Kidney (tissue), 14 donors: Measurements from ENCODE around the gene DUSP10. TPM values are rescaled to one million over a fixed set of nuclear protein-coding genes. Genes with fewer than 3 reads are reported as not detected.

Experiments used
- DNase-seq, 5 donors: peaks; one replicate each; pipeline ENCODE4 v3.0.0-alpha.2; 2013 to 2020
- FAIRE-seq: peaks from 2 replicates; lab custom pipeline; 2012; peaks lifted over from hg19 to GRCh38; lab: Jason Lieb, UNC
- H3K27ac ChIP-seq, 2 donors: one replicate each; pipeline ENCODE4 v1.7.0; 2013; ENCODE audit warnings: low read depth in 2 of 2, low read length in 2 of 2, inconsistent platforms in 1 of 2
- H3K27me3 ChIP-seq: one replicate; pipeline ENCODE4 v1.7.1; 2013; ENCODE audit warnings: low read length, inconsistent platforms; ENCODE audit not compliant: control insufficient read depth, insufficient read depth
- H3K36me3 ChIP-seq, 3 donors: one replicate each; pipeline versions ENCODE4 v1.7.0 to v1.7.1; 2013; ENCODE audit warnings: low read length in 3 of 3, control low read depth in 1 of 3, inconsistent platforms in 1 of 3; ENCODE audit not compliant: insufficient read depth in 3 of 3, control insufficient read depth in 2 of 3
- H3K4me1 ChIP-seq, 3 donors: one replicate each; pipeline versions ENCODE4 v1.7.0 to v1.7.1; 2013; ENCODE audit warnings: low read length in 3 of 3, inconsistent platforms in 1 of 3, low read depth in 1 of 3; ENCODE audit not compliant: control insufficient read depth in 2 of 3, insufficient read depth in 2 of 3
- H3K4me3 ChIP-seq, 3 donors: one replicate each; pipeline versions ENCODE4 v1.7.0 to v1.8.1; 2013; ENCODE audit warnings: low read length in 3 of 3, control low read depth in 1 of 3, inconsistent platforms in 1 of 3
- H3K9ac ChIP-seq, 3 donors: one replicate each; pipeline versions ENCODE4 v1.7.0 to v1.7.1; 2013; ENCODE audit warnings: low read length in 3 of 3, control low read depth in 1 of 3, inconsistent platforms in 1 of 3
- H3K9me3 ChIP-seq, 3 donors: one replicate each; pipeline versions ENCODE4 v1.7.0 to v1.7.1; 2013; ENCODE audit warnings: low read length in 3 of 3, control low read depth in 1 of 3, inconsistent platforms in 1 of 3; ENCODE audit not compliant: control insufficient read depth in 2 of 3, insufficient read depth in 1 of 3
- intact Hi-C: fragments of 100-400 bp; cut with DNase I; formaldehyde crosslinking; loops from one replicate; pipeline ENCODE4 v1.11.1; 2022
- polyA plus RNA-seq: library from polyadenylated mRNA; stranded (reverse); fragments of 350-450 nt; fragmentation: Illumina TruSeq; extraction: RNeasy Lipid Tissue Mini Kit (QIAGEN cat#74804); gene quantifications from one replicate; pipeline ENCODE4 v1.2.3, GENCODE V29; 2014; ENCODE audit warnings: low read depth, low replicate concordance; ENCODE audit not compliant: insufficient read depth
- total RNA-seq: library from RNA; stranded (reverse); fragmentation: NEBNext Ultra II Directional; extraction: Animal tissue kit (Norgen Biotek cat#: 25700); gene quantifications from one replicate; pipeline ENCODE4 v1.2.1, GENCODE V29; 2021
- TF ChIP-seq, protein P1 (sequence below): IDR thresholded peaks from 3 replicates; pipeline ENCODE4 v1.5.1; 2012; ENCODE audit warnings: mild to moderate bottlenecking, moderate library complexity, borderline replicate concordance; ENCODE audit not compliant: insufficient read depth; ENCODE audit errors: extremely low read depth
- donor health status: control.
- donor health status: control.
- donor health status: control.
- donor health status: control.
- donor health status: control.
- donor health status: DM: yes; HTN: yes; CAD: no.
- donor health status: Normal renal cell carcinoma (clear cell type).

Gene DUSP10
- total and polyA plus RNA-seq, 2 donors from 2014 or later, result 1.0 to 5.3 TPM

GRCh38 chr1:221717485-221717853 is 24.4 kb downstream of the DUSP10 start:
- Histone ChIP-seq H3K9ac (no peak overlapping the region), H3K9me3 (no peaks in the 10 kb centered on the region), H3K4me1 (peaks cover 0 to 5% (median 0%) of the 10 kb centered on the region in 3 donors), H3K27ac (no peak overlapping the region), H3K4me3 (no peak overlapping the region), H3K36me3 (no peaks in the 10 kb centered on the region), H3K27me3 (no peaks in the 10 kb centered on the region)
- TF ChIP-seq, protein P1, sequence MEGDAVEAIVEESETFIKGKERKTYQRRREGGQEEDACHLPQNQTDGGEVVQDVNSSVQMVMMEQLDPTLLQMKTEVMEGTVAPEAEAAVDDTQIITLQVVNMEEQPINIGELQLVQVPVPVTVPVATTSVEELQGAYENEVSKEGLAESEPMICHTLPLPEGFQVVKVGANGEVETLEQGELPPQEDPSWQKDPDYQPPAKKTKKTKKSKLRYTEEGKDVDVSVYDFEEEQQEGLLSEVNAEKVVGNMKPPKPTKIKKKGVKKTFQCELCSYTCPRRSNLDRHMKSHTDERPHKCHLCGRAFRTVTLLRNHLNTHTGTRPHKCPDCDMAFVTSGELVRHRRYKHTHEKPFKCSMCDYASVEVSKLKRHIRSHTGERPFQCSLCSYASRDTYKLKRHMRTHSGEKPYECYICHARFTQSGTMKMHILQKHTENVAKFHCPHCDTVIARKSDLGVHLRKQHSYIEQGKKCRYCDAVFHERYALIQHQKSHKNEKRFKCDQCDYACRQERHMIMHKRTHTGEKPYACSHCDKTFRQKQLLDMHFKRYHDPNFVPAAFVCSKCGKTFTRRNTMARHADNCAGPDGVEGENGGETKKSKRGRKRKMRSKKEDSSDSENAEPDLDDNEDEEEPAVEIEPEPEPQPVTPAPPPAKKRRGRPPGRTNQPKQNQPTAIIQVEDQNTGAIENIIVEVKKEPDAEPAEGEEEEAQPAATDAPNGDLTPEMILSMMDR, result no peak
- DNase-seq, result no peak
- FAIRE-seq, result no peak
- intact Hi-C loops, result no loop called here

DNA sequence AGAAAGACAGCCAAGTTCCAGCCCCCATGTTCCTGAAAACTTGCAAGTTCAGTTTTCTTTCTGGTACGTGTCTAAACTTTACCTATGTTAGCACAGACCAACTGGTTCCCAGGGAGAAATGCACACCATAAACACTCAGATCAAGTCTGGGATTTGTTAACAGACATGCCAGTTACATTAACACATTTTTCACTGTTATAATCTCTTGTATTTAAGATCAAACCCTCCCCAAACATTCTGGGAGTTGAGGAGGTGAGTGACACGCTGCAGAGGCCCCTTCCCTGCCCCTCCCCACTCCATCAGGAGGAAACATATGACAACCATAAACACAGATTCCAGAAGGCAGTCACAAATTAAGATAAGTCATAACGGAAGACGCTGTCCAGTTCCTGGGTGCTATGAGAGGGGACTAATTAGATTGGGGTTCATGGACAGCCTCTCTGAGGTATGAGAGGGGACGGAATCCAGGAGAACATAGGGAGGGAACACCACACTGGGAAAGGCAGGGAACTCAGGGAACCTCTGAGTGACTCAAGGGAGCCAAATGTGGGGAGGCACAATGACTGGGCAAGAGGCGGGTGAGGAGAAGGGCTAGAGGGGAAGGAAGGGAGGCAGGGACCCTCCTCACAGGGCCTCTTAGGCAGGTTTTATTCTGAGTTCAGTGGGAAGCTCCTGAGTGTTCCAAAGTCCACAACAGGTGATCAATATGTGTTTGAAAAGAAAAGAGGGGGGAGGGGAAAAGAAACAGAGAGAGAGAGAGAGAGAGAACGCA is 25.0 kb downstream of the DUSP10 start:
- FAIRE-seq (no peak), DNase-seq (peak in 1 of 5 donors; percentile 37)
- Histone ChIP-seq H3K27ac (no peak overlapping the region), H3K27me3 (no peaks in the 10 kb centered on the region), H3K4me1 (peaks cover 0 to 5% (median 0%) of the 10 kb centered on the region in 3 donors), H3K9me3 (no peaks in the 10 kb centered on the region), H3K4me3 (no peak overlapping the region), H3K9ac (no peak overlapping the region), H3K36me3 (no peaks in the 10 kb centered on the region)
- TF ChIP-seq, protein P1, result no peak
- intact Hi-C loops, result no loop called here

DNA sequence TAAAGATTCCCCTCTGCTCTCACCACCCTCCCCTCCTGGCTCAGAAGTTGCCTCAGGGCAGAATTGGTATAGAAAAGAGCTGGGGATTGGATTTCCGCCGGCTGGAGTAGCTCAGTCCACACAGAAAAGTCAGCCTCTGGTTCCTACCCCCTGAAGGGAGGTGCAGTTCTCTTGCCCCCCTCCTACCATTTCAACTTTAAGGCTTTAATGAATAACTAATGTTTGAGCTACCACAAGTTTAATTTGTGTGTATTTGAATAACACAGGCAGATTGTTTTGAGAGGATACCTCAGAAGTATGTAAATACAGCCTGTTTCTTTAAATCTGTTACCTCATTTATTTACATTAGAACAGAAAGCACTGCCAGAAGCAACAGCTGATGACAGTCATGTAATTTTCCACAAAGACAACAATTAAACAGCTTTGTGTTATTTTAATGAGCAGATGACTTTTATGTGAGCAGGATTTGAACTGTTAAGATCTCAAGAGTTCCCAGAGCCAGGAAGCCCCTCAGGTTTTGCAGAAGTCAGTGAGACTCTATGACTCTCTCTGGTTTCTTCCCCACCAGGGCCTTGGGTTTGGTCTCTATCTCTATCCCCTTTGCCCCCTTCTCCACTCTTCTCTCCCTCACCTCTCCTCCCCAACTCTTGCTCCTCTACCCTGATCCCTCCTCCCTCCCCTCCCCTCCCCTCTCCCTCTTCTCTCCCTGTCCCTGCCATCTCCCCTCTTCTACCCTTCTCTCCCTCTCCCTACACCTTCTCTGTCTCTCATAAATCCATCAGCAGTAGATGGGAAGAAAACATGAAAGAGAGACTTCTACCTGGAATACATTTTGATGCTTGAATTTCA is 26.3 kb downstream of the DUSP10 start:
- no peak overlapping the region for H3K27ac ChIP-seq
- TF ChIP-seq, protein P1, result no peak
- peaks cover 0 to 5% (median 0%) of the 10 kb centered on the region in 3 donors for H3K4me1 ChIP-seq
- no peak overlapping the region for H3K4me3 ChIP-seq
- no peaks in the 10 kb centered on the region for H3K9me3 ChIP-seq
- H3K27me3 ChIP-seq, result no peaks in the 10 kb centered on the region
- DNase-seq (peak in 2 of 5 donors; percentile 59 to 84), FAIRE-seq (no peak)
- H3K36me3 ChIP-seq, result no peaks in the 10 kb centered on the region
- no peak overlapping the region for H3K9ac ChIP-seq
- intact Hi-C loops, result no loop called here
